Measurements from ENCODE around the gene COX19. TPM values are rescaled to one million over a fixed set of nuclear protein-coding genes. Genes with fewer than 3 reads are reported as not detected.

Gene COX19
- total RNA-seq (2021; ENCODE audit: unreplicated experiment) (14.4 TPM), Bru-seq, nascent RNA (percentile 90 among the genes with signal in this experiment), BruChase-seq, experiment 1, labeled RNA remaining after a 2-hour chase (percentile 87 among the genes with signal in this experiment), BruChase-seq, experiment 2, labeled RNA remaining after a 6-hour chase (percentile 77 among the genes with signal in this experiment)
- polyA plus RNA-seq (2012; ENCODE audit: insufficient read length), result 7.7 TPM
- long read RNA-seq, transcript COX19-201 (3 exons, 3,666 nt), result major isoform, 19 of 49 reads
- long read RNA-seq, partial matches to known transcripts, result 0 of 49 reads
- long read RNA-seq, other reads (novel, unspliced or antisense), result 30 of 49 reads

- H3K4me3 ChIP-seq (ENCODE audit: low read depth in 2 of 2, low read length in 2 of 2), result peak within 1 kb of the TSS; percentile 86 to 95
- peaks cover 16% of the 10 kb centered on the region for H3K4me1 ChIP-seq (ENCODE audit: control insufficient read depth, insufficient read depth, low read length)
- DNase-seq (ENCODE audit: low read depth, low spot score), result peak; percentile 36
- peak; percentile 95 for ATAC-seq
- in situ Hi-C loops (cut with HindIII; ENCODE audit: low pct_unique_long_range_greater_than_20kb, low sequenced_read_pairs), result loop anchor here (25.0 kb wide), 1 partner anchor 162 kb away; a partner anchor contains a TSS
- peaks cover 21% of the 10 kb centered on the region for H3K36me3 ChIP-seq (ENCODE audit: control insufficient read depth, insufficient read depth, low read length)
- POLR2A ChIA-PET, result interaction anchor here (0.6 to 0.8 kb wide), 3 partner anchors 13 to 113 kb away, joined by 3 to 9 read pairs (median 7); partner anchors contain the start of gene GPER1
- no peaks in the 10 kb centered on the region for H3K9me3 ChIP-seq (ENCODE audit: control insufficient read depth, insufficient read depth, low read depth, low read length)
- CTCF ChIA-PET, result interaction anchor here (0.5 to 1.8 kb wide), 3 partner anchors 10 to 100 kb away, joined by 4 to 9 read pairs (median 4); no protein-coding TSS in a partner anchor
- no peaks in the 10 kb centered on the region for H3K27me3 ChIP-seq (ENCODE audit: control insufficient read depth, insufficient read depth, low read length)
- BruUV-seq (replicated peaks), result TSS peak; percentile 48
- no peak for TF ChIP-seq CTCF (IDR thresholded peaks at IDR 0.05)
- TF ChIP-seq, protein P1, sequence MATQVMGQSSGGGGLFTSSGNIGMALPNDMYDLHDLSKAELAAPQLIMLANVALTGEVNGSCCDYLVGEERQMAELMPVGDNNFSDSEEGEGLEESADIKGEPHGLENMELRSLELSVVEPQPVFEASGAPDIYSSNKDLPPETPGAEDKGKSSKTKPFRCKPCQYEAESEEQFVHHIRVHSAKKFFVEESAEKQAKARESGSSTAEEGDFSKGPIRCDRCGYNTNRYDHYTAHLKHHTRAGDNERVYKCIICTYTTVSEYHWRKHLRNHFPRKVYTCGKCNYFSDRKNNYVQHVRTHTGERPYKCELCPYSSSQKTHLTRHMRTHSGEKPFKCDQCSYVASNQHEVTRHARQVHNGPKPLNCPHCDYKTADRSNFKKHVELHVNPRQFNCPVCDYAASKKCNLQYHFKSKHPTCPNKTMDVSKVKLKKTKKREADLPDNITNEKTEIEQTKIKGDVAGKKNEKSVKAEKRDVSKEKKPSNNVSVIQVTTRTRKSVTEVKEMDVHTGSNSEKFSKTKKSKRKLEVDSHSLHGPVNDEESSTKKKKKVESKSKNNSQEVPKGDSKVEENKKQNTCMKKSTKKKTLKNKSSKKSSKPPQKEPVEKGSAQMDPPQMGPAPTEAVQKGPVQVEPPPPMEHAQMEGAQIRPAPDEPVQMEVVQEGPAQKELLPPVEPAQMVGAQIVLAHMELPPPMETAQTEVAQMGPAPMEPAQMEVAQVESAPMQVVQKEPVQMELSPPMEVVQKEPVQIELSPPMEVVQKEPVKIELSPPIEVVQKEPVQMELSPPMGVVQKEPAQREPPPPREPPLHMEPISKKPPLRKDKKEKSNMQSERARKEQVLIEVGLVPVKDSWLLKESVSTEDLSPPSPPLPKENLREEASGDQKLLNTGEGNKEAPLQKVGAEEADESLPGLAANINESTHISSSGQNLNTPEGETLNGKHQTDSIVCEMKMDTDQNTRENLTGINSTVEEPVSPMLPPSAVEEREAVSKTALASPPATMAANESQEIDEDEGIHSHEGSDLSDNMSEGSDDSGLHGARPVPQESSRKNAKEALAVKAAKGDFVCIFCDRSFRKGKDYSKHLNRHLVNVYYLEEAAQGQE (IDR thresholded peaks at IDR 0.05; ENCODE audit: insufficient read depth in 1 of 2, low read depth in 2 of 2, low read length in 1 of 2), result 0 out of 4 replicates have a peak, but pooled peaks of 1 of the 2 experiments have one; percentile 10
- TF ChIP-seq SIN3A (IDR thresholded peaks at IDR 0.05; ENCODE audit: borderline replicate concordance, insufficient read depth, low read depth, low read length), result peak; percentile 82; the same call in 1 of the 2 replicates
- no peak for TF ChIP-seq TCF7L2 (IDR thresholded peaks at IDR 0.05; ENCODE audit: low read depth, low read length)
- TF ChIP-seq POLR2AphosphoS5 (IDR thresholded peaks at IDR 0.05; ENCODE audit: low read depth, low read length), result peak; percentile 95
- intact Hi-C loops (cut with micrococcal nuclease; ENCODE audit: unreplicated experiment), result no loop called here
- H3K27ac ChIP-seq (ENCODE audit: low read length), result peak within 1 kb of the TSS; percentile 76
Observed at GRCh38 chr7:974820-975681, at the start of gene COX19. Gene COX19, minus strand, starts transcription at chr7:975549. Its CDS starts 40 bp downstream, at chr7:975509.

- no peak for TF ChIP-seq TCF7L2 (IDR thresholded peaks at IDR 0.05; ENCODE audit: low read depth, low read length)
- no peak for TF ChIP-seq SIN3A (IDR thresholded peaks at IDR 0.05; ENCODE audit: borderline replicate concordance, insufficient read depth, low read depth, low read length)
- TF ChIP-seq, protein P1 (IDR thresholded peaks at IDR 0.05; ENCODE audit: insufficient read depth in 1 of 2, low read depth in 2 of 2, low read length in 1 of 2), result no peak
- TF ChIP-seq POLR2AphosphoS5 (IDR thresholded peaks at IDR 0.05; ENCODE audit: low read depth, low read length), result no peak
- no peak for TF ChIP-seq CTCF (IDR thresholded peaks at IDR 0.05)
- intact Hi-C loops (cut with micrococcal nuclease; ENCODE audit: unreplicated experiment) (no loop called here), in situ Hi-C loops (cut with HindIII; ENCODE audit: low pct_unique_long_range_greater_than_20kb, low sequenced_read_pairs) (no loop called here)
- CTCF ChIA-PET, result no interaction called here
- ATAC-seq, result no peak
- Histone ChIP-seq H3K9me3 (ENCODE audit: control insufficient read depth, insufficient read depth, low read depth, low read length) (no peaks in the 10 kb centered on the region), H3K4me3 (ENCODE audit: low read depth in 2 of 2, low read length in 2 of 2) (no peak overlapping the region), H3K27me3 (ENCODE audit: control insufficient read depth, insufficient read depth, low read length) (no peaks in the 10 kb centered on the region), H3K4me1 (ENCODE audit: control insufficient read depth, insufficient read depth, low read length) (peaks cover 26% of the 10 kb centered on the region), H3K27ac (ENCODE audit: low read length) (no peak overlapping the region), H3K36me3 (ENCODE audit: control insufficient read depth, insufficient read depth, low read length) (peaks cover 4% of the 10 kb centered on the region; the same call in 1 of the 2 replicates)
- BruUV-seq (replicated peaks), result no TSS peak
- no peak for DNase-seq (ENCODE audit: low read depth, low spot score)
- POLR2A ChIA-PET, result no interaction called here
Observed at GRCh38 chr7:1024331-1024841, 49.0 kb upstream of the COX19 start.

All from Panc1 (cell line).